Measurements from ENCODE around the gene SEC62. TPM values are rescaled to one million over a fixed set of nuclear protein-coding genes. Genes with fewer than 3 reads are reported as not detected.

Gene SEC62
- total and polyA plus RNA-seq, 2 experiments from 2014 or later, result 23.6 to 306 TPM

DNA sequence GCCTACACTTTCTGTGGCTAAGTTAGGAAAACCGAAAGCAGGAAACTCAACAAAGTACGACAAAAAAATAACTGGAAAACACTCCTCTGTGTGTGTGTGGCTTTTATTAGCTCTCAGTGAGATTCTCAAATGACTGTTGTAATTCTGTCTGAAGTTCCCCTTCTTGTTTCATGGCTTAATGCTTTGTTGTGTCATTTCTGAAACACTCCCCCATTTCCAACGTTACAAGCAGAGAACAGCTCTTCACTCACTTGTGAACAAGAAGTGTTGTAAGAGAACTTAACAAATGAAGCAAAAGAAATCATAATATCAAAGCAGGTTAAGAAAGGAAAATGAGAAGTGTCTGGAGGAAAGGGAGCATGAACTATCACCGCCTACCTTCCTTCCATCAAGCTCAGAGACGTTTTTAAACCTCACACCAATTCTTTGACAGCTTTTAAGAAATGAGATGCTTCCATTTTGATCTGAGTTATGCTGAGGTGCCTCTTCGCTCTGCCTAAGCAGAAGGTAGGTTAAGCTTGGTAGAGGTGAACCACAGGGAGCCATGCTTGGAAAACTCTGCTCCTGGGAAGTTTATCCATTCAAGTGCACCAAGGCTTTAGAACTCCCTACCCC is 12.4 kb upstream of the SEC62 start:
- Histone ChIP-seq H3K4me3 (no peak overlapping the region), H2AFZ (peak overlapping the region; percentile 80), H3K4me1 (ENCODE audit: insufficient read depth) (no peaks in the 10 kb centered on the region), H4K20me1 (replicated peaks; ENCODE audit: insufficient read depth) (no peaks in the 10 kb centered on the region), H3K79me2 (replicated peaks; ENCODE audit: insufficient read depth) (no peaks in the 10 kb centered on the region), H3K4me2 (no peak overlapping the region), H3F3A (replicated peaks; ENCODE audit: low read depth) (no peaks in the 10 kb centered on the region), H3K36me3 (ENCODE audit: insufficient read depth) (no peaks in the 10 kb centered on the region), H3K27me3 (ENCODE audit: insufficient read depth) (no peaks in the 10 kb centered on the region), H3K9me2 (ENCODE audit: insufficient read depth) (no peaks in the 10 kb centered on the region), H3K27ac (ENCODE audit: low read depth) (no peak overlapping the region)
- no peak for DNase-seq (ENCODE audit: low spot score)
- no peak for ATAC-seq
- Mint-ChIP-seq H3K36me3 (ENCODE audit: low read depth) (no peaks in the 10 kb centered on the region), H3K9me3 (no peaks in the 10 kb centered on the region), H3K27me3 (ENCODE audit: insufficient read depth, low read depth, poor library complexity) (no peaks in the 10 kb centered on the region), H3K4me1 (no peaks in the 10 kb centered on the region), H3K27ac (no peak overlapping the region), H3K4me3 (no peak overlapping the region)
- TF ChIP-seq CREB1 (CRISPR knock-in tag; IDR thresholded peaks at IDR 0.05; ENCODE audit: low read depth) (no peak), ZNF114 (CRISPR knock-in tag; IDR thresholded peaks at IDR 0.05) (no peak), EZH2 (IDR thresholded peaks at IDR 0.05; ENCODE audit: low read depth, unreplicated experiment) (no peak), ZNF331 (CRISPR knock-in tag; IDR thresholded peaks at IDR 0.05; ENCODE audit: low read depth) (no peak), POLR2AphosphoS5 (IDR thresholded peaks at IDR 0.05; ENCODE audit: low read depth) (no peak), JUNB (IDR thresholded peaks at IDR 0.05; ENCODE audit: unreplicated experiment) (no peak), STAT1 (IDR thresholded peaks at IDR 0.05; ENCODE audit: unreplicated experiment) (no peak), EZH2phosphoT487 (IDR thresholded peaks at IDR 0.05; ENCODE audit: unreplicated experiment) (no peak), NANOG (IDR thresholded peaks at IDR 0.05; ENCODE audit: borderline replicate concordance) (no peak)
- TF ChIP-seq, protein P1, sequence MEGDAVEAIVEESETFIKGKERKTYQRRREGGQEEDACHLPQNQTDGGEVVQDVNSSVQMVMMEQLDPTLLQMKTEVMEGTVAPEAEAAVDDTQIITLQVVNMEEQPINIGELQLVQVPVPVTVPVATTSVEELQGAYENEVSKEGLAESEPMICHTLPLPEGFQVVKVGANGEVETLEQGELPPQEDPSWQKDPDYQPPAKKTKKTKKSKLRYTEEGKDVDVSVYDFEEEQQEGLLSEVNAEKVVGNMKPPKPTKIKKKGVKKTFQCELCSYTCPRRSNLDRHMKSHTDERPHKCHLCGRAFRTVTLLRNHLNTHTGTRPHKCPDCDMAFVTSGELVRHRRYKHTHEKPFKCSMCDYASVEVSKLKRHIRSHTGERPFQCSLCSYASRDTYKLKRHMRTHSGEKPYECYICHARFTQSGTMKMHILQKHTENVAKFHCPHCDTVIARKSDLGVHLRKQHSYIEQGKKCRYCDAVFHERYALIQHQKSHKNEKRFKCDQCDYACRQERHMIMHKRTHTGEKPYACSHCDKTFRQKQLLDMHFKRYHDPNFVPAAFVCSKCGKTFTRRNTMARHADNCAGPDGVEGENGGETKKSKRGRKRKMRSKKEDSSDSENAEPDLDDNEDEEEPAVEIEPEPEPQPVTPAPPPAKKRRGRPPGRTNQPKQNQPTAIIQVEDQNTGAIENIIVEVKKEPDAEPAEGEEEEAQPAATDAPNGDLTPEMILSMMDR (conservative IDR thresholded peaks at IDR 0.05; ENCODE audit: low read depth in 2 of 2), result no peak
- TF ChIP-seq, protein P2, sequence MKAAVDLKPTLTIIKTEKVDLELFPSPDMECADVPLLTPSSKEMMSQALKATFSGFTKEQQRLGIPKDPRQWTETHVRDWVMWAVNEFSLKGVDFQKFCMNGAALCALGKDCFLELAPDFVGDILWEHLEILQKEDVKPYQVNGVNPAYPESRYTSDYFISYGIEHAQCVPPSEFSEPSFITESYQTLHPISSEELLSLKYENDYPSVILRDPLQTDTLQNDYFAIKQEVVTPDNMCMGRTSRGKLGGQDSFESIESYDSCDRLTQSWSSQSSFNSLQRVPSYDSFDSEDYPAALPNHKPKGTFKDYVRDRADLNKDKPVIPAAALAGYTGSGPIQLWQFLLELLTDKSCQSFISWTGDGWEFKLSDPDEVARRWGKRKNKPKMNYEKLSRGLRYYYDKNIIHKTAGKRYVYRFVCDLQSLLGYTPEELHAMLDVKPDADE (IDR thresholded peaks at IDR 0.05), result no peak
- TF ChIP-seq, protein P3, sequence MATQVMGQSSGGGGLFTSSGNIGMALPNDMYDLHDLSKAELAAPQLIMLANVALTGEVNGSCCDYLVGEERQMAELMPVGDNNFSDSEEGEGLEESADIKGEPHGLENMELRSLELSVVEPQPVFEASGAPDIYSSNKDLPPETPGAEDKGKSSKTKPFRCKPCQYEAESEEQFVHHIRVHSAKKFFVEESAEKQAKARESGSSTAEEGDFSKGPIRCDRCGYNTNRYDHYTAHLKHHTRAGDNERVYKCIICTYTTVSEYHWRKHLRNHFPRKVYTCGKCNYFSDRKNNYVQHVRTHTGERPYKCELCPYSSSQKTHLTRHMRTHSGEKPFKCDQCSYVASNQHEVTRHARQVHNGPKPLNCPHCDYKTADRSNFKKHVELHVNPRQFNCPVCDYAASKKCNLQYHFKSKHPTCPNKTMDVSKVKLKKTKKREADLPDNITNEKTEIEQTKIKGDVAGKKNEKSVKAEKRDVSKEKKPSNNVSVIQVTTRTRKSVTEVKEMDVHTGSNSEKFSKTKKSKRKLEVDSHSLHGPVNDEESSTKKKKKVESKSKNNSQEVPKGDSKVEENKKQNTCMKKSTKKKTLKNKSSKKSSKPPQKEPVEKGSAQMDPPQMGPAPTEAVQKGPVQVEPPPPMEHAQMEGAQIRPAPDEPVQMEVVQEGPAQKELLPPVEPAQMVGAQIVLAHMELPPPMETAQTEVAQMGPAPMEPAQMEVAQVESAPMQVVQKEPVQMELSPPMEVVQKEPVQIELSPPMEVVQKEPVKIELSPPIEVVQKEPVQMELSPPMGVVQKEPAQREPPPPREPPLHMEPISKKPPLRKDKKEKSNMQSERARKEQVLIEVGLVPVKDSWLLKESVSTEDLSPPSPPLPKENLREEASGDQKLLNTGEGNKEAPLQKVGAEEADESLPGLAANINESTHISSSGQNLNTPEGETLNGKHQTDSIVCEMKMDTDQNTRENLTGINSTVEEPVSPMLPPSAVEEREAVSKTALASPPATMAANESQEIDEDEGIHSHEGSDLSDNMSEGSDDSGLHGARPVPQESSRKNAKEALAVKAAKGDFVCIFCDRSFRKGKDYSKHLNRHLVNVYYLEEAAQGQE (IDR thresholded peaks at IDR 0.05; ENCODE audit: unreplicated experiment), result no peak
- TF ChIP-seq, protein P4, sequence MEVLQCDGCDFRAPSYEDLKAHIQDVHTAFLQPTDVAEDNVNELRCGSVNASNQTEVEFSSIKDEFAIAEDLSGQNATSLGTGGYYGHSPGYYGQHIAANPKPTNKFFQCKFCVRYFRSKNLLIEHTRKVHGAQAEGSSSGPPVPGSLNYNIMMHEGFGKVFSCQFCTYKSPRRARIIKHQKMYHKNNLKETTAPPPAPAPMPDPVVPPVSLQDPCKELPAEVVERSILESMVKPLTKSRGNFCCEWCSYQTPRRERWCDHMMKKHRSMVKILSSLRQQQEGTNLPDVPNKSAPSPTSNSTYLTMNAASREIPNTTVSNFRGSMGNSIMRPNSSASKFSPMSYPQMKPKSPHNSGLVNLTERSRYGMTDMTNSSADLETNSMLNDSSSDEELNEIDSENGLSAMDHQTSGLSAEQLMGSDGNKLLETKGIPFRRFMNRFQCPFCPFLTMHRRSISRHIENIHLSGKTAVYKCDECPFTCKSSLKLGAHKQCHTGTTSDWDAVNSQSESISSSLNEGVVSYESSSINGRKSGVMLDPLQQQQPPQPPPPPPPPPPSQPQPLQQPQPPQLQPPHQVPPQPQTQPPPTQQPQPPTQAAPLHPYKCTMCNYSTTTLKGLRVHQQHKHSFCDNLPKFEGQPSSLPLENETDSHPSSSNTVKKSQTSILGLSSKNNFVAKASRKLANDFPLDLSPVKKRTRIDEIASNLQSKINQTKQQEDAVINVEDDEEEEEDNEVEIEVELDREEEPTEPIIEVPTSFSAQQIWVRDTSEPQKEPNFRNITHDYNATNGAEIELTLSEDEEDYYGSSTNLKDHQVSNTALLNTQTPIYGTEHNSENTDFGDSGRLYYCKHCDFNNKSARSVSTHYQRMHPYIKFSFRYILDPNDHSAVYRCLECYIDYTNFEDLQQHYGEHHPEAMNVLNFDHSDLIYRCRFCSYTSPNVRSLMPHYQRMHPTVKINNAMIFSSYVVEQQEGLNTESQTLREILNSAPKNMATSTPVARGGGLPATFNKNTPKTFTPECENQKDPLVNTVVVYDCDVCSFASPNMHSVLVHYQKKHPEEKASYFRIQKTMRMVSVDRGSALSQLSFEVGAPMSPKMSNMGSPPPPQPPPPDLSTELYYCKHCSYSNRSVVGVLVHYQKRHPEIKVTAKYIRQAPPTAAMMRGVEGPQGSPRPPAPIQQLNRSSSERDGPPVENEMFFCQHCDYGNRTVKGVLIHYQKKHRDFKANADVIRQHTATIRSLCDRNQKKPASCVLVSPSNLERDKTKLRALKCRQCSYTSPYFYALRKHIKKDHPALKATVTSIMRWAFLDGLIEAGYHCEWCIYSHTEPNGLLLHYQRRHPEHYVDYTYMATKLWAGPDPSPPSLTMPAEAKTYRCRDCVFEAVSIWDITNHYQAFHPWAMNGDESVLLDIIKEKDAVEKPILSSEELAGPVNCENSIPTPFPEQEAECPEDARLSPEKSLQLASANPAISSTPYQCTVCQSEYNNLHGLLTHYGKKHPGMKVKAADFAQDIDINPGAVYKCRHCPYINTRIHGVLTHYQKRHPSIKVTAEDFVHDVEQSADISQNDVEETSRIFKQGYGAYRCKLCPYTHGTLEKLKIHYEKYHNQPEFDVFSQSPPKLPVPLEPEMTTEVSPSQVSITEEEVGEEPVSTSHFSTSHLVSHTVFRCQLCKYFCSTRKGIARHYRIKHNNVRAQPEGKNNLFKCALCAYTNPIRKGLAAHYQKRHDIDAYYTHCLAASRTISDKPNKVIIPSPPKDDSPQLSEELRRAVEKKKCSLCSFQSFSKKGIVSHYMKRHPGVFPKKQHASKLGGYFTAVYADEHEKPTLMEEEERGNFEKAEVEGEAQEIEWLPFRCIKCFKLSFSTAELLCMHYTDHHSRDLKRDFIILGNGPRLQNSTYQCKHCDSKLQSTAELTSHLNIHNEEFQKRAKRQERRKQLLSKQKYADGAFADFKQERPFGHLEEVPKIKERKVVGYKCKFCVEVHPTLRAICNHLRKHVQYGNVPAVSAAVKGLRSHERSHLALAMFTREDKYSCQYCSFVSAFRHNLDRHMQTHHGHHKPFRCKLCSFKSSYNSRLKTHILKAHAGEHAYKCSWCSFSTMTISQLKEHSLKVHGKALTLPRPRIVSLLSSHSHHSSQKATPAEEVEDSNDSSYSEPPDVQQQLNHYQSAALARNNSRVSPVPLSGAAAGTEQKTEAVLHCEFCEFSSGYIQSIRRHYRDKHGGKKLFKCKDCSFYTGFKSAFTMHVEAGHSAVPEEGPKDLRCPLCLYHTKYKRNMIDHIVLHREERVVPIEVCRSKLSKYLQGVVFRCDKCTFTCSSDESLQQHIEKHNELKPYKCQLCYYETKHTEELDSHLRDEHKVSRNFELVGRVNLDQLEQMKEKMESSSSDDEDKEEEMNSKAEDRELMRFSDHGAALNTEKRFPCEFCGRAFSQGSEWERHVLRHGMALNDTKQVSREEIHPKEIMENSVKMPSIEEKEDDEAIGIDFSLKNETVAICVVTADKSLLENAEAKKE (CRISPR knock-in tag; IDR thresholded peaks at IDR 0.05), result no peak

All from GM23338 (cell line).